ENCODE data around the gene GDNF.
"Not testable (repeated sequence)": the region's sequence is repeated elsewhere in the genome, so short reads cannot be mapped to it uniquely, and the experiment has no call there.

Gene GDNF

GRCh38 chr5:37814699-37815098, 25.1 kb downstream of the GDNF start:
- DNase-seq = no peak

- DNase-seq = no peak
Measured at GRCh38 chr5:37812365-37812764, 27.5 kb downstream of the GDNF start.

- DNase-seq = no peak
Measured at GRCh38 chr5:37811866-37812265, 28.0 kb downstream of the GDNF start.

GRCh38 chr5:37810311-37810710, 29.5 kb downstream of the GDNF start:
- DNase-seq = no peak

- no peak for DNase-seq
Measured at GRCh38 chr5:37808945-37809344, 30.9 kb downstream of the GDNF start.

- DNase-seq = no peak
Measured at GRCh38 chr5:37807621-37808301, 32.1 kb downstream of the GDNF start.

- DNase-seq = no peak
Measured at GRCh38 chr5:37807015-37807414, 32.8 kb downstream of the GDNF start.

GRCh38 chr5:37806476-37806875, 33.4 kb downstream of the GDNF start:
- no peak for DNase-seq

GRCh38 chr5:37806016-37806415, 33.8 kb downstream of the GDNF start:
- DNase-seq = no peak

GRCh38 chr5:37804401-37804800, 35.4 kb downstream of the GDNF start:
- no peak for DNase-seq

- DNase-seq = no peak
Measured at GRCh38 chr5:37803487-37803886, 36.4 kb downstream of the GDNF start.

GRCh38 chr5:37801521-37801920, 38.3 kb downstream of the GDNF start:
- no peak for DNase-seq

GRCh38 chr5:37799865-37800421, 39.9 kb downstream of the GDNF start:
- no peak for DNase-seq

GRCh38 chr5:37796435-37796834, 43.4 kb downstream of the GDNF start:
- DNase-seq = not testable (repeated sequence)

- not testable (repeated sequence) for DNase-seq
Measured at GRCh38 chr5:37795292-37795691, 44.5 kb downstream of the GDNF start.

- DNase-seq = peak; percentile 72
Measured at GRCh38 chr5:37792975-37793631, 46.7 kb downstream of the GDNF start.

- DNase-seq = no peak
Measured at GRCh38 chr5:37791321-37791720, 48.5 kb downstream of the GDNF start.

- no peak for DNase-seq
Measured at GRCh38 chr5:37789991-37790390, 49.9 kb downstream of the GDNF start.

- no peak for DNase-seq
Measured at GRCh38 chr5:37787742-37788141, 52.1 kb downstream of the GDNF start.

- peak; percentile 2 for DNase-seq
Measured at GRCh38 chr5:37786862-37787519, 52.9 kb downstream of the GDNF start.

- no peak for DNase-seq
Measured at GRCh38 chr5:37786416-37786815, 53.4 kb downstream of the GDNF start.

- not testable (repeated sequence) for DNase-seq
Measured at GRCh38 chr5:37781409-37781808, 58.4 kb downstream of the GDNF start.

- peak; percentile 6 for DNase-seq
Measured at GRCh38 chr5:37777432-37778130, 62.3 kb downstream of the GDNF start.

Data from MV-4-11 (cell line).